ENCODE measurements around the gene NANS.
"Not testable (repeated sequence)": the region's sequence is repeated elsewhere in the genome, so short reads cannot be mapped to it uniquely, and the experiment has no call there.

Gene NANS

DNA sequence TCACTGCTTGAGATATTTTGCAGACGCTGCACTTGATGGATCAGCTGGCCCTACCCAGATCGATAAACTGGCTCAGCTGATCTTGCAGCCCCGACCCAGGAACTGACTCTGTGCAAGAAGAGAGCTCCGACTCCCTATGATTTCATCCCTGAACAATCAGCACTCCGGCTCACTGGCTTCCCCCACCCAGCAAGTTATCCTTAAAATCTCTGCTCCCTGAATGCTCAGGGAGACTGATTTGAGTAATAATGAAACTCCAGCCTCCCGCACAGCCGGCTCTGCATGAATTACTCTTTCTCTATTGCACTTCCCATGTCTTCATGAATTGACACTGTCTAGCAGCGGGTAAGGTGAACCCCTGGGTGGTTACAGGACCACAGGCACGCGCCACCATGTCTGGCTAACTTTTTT is 16.9 kb upstream of the NANS start:
- DNase-seq = no peak

DNA sequence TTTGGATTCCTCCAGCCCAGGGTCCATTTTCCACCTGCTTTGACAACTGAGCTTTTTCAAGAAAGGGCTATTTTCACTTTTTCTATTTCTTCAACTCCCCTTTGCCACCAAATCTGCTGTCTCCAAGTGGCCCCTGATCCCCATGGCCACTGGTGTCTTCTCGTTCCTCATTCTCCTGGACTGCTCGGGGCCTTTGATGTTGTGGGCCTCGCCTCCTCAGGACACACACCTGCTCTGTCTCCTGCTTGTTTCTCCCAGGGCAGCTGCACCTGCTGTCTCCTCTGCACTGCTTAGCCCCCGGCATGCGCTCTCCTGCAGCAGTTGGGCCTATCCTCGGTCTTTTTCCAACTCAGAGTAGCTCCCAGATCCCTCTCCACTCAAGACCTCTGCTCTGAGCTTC is 16.3 kb upstream of the NANS start:
- DNase-seq = no peak

DNA sequence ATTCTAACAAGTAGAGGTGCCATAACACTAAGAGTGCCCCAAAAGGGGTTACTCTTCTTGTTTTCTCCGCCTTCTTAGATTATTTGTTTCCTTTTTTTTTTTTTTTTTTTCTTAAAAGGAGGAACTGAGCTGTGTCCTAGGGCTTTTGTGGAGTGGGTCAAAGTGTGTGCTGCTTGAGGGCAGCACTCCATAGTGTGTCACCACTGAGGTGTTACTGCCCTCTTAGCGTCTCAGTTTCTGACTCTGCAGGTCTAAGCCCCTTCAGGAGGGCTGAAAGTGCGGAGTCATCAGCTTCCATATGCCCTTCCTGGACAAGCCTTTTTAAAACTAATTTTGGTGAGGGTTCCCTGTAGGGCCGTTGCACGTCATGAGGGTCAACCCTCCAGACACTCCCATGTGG is 12.6 kb upstream of the NANS start:
- DNase-seq = no peak

DNA sequence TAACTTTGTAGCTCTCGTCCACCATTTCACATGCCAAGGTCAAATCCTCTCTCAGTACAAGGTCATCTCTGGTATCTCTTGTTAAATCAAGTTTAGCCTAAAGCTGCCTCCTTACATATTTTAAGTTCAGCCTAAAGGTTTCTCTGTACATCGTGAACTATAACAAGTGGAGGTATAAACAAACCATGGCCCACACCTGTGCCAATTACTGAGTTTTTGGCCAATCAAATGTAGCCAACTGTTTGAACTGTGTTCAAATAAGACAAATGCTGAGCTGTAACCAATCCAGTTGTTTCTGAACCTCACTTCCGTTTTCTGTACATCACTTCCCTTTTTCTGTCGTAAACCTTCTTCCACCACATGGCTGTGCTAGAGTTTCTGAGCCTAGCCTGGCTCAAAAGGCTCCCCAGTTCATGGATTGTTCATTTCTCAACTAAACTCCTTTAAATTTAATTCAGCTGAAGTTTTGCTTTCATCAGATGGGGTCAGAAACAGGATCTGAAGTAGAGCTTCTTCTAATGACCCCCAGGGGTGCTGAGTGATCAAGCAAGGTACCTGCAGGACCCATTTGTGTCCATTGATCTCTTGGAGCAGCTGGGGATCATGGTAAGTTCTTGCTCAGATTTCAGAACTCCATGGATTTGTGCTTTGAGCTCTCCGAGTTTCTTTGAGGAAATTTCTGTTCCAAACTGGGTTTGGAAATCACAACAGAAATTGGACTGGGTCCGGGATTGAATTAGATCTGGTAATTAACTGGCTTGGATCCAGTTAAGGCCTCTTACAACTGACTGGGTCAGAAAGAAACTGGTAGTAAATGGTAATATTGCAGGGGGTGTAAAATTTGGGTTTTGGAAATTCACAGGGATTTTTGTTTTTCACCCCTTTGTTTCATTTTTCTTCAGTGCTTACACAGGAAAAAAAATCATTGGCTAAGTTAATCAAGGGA is 11.0 kb upstream of the NANS start:
- no peak for DNase-seq

DNA sequence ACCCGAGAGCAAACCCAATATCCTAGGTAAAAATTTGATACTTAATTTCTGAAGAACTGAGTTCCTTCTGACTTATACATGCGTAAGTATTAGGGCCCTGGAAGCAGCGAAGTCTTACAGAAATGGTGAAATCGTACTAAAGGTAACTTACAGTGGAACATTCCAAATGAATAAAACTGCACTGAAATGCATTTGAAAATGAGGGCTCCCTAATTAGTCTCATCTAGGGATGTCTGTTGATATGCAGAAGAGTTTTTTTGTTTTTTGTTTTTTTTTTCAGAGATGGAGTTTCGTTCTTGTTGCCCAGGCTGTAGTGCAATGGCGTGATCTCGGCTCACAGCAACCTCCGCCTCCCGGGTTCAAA is 10.4 kb upstream of the NANS start:
- no peak for DNase-seq

DNA sequence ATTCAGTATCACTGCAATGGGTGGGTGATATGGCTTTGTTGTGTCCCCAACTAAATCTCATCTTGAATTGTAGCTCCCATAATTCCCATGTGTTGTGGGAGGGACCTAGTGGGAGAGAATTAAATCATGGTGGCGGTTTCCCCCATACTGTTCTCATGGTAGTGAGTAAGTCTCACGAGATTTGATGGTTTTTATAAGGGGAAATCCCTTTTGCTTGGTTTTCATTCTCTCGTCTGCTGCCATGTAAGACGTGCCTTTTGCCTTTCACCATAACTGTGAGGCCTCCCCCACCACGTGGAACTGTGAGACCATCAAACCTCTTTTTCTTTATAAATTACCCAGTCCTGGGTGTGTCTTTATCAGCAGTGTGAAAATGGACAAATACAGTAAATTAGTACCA is 9.5 kb upstream of the NANS start:
- no peak for DNase-seq

DNA sequence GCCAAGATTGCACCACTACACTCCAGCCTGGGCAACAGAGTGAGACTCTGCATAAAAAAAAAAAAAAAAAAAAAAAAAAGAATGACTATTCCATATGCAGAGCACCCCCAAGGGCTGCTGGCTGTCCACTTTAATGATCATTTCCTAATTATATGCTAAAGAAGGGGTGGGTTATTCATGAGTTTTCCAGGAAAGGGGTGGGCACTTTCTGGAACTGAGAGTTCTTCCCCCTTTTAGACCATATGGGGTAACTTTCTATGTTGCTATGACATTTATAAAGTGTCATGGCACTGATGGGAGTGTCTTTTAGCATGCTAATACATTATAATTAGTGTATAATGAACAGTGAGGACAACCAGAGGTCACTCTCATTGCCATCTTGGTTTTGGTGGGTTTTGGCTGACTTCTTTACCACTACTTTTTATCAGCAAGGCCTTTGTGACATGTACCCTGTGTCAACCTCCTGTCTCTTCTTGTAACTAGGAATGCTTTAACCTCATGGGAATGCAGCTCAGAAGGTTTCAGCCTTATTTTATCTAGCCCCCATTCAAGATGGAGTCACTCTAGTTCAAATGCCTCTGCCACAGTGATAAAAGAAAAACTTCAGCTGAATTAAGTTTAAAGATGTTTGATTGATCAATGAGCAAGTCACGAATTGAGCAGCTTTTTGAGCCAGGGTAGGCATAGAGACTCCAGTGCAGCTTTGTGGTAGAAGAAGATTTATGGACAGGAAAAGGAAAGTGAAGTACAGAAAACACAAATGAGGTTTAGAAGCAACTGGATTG is 7.1 kb upstream of the NANS start:
- no peak for DNase-seq

DNA sequence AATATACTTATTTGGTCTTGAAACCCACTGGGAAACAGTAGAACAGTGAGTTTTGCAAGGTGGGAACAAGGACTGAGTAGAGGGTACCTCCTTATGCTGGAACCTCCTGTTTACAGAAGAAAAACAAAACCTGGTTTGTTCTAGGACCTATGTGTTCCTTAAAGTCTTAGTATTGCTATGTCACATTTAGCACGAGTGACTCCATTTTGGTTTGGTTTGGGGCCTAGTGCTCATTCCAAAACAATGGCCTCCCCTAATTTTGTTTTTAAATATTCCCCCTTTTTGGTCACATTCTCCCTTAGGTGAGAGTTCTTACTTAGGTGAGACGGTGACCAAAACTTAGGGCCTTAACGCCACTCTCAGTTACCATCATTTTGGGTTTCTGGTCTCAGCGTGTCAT is 6.2 kb upstream of the NANS start:
- no peak for DNase-seq

DNA sequence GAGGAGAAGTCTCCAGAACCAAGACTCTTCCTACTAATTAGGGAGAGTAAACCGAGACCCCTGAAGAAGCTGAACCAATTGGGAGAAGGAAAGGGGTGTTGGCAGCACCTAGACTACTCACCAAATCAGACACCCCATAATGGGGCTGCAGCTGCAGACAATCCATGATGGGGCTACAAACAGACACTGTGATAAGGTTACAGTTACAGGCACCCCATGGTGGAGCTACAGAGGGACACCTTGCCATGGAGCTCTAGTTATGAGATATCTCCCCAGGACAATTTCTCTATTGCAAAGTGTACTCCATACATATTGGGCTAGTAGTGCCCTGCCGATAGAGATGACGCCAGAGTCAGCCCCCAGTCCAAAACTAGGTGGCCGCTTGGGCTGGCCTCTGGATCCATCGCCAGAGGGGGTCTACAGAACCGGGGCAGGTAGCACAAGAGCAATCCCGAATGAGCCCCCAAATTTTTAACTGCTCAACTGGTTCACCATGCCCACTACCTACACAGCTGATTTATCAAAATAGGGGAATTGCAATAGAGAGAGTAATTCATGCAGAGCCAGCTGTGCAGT is 2.1 kb upstream of the NANS start:
- DNase-seq = no peak

DNA sequence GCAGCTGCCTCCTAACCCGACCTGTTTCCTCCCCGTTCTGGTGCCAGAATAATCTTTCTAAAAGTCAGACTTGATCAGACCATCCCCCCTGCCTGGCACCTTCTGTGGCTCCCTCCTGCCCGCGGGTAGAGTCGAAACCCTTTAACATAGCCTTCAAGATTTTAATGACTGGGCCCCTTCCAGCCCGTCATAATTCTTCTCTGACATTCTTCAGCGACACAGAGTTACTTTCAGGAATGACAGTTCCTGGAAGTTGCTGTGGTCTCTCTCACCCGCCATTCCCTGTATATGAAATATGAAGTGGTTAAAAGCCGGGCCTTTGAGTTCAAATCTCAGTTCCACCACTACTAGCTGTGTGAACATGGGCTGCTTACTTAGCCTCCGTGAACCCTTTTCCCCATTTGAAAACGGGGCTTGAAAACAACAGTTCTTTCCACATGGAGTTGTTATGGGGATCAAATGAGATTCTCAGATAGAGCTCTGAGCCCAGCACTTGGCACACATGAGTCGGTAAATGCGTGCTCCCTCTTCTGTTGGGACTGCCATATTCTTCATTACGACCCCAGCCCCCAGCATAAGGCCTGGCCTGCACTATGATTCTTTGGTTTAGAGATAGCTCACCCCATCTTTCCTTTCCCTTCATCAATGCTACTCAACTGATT is 737 bp downstream of the NANS start:
- no peak for DNase-seq

DNA sequence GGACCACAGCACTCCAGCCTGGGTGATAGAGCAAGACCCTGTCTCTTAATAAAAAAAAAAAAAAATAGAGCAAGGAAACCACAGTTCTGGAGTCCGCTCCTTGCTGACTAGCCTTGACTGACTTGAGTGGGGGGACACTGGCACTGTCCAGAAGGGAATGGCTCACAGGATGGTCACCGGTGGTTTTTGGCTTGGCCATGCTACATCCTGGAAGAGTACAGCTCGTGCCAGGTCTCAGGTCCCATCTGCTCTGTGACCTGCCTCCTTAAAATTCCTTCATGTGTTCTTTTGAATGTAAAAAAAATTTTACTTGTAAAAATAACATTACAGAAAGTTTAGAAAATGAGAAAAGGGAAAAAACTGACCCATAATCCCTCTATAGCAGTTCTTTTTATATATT is 5.6 kb downstream of the NANS start:
- DNase-seq = no peak

DNA sequence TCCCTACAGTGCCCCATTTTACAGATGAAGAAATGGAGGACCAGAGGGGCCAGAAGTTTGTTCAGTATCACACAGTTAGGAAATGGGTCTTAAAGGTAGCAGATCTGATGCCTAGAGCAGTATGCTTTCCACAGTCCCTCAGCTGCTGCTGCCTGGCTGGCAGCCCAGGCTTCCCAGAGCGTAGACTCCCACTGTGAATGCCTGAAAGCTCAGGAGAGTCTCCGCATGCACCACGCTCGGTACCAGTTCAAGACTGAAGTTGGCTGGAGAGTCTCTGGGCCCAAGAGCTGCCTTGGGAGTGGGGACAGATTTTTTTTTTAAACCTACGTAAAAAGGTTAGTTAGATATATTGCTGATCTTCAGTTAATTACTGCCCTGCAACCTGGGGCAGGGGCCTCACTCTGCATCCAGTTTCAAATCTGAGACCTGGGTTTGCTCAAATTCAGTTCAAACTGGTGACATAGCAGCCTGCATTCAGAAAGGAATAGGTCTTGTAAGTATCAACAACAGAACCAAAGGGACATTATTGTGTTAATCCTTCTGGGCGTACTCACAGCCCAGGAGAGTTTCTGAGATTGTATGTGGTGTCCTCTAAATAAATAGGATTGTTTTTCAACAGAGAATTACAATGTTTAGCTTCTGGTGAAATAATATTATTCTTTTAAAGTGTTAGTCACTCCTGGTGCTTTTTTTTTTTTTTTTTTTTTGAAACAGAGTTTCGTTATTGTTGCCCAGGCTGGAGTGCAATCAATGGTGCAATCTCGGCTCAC is 8.3 kb downstream of the NANS start:
- DNase-seq = no peak

DNA sequence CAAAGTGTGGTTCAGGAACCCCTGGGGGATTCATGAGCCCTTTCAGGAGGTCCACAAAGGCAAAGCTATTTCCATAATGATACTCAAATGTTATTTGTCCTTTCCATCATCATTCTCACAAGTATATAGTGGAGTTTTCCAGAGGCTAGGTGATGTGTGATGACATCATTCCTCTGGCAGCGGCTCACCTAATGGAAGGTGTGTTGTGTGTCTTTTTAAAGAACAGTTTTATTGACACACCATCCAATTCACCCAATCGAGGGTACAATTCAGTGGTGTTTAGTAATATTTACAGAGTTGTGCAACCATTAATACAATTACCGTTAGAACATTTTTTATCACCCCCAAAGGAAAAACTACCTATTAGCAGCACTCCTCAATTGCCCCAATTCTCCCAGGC is 9.7 kb downstream of the NANS start:
- peak; percentile 78 for DNase-seq

DNA sequence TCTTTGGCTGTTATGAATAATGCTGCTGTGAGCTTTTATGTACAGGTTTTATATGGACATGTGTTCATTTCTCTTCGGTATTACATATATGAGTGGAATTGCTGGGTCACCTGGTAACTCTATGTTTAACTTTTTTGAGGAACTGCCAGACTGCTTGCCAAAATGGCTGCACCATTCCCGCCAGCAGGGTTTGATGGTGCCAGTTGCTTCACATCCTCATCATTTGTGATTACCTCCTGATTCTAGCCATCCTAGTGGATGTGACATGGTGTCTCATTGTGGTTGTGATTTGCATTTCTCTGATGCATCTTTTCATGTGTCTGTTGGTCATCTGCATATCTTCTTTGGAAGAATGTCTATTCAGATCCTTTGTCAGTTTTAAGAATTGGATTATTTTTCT is 10.7 kb downstream of the NANS start:
- DNase-seq = no peak

DNA sequence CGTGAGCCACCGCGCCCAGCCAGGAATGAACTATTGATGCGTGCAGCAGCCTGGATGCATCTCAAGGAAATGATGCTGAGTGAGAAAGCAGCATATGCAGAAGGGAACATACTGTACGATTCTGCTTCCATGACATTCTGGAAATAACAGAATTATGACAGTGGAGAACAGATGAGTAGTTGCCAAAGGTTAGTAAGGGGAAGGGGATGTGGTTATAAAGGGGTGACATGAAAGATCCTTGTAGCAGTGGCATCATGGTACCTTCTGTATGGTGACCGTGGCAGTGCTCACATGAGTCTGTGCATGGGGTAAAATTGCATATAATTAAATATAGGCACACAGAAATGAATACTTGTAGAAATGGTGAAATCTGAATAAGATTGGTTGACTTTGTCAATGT is 13.0 kb downstream of the NANS start:
- DNase-seq = no peak

DNA sequence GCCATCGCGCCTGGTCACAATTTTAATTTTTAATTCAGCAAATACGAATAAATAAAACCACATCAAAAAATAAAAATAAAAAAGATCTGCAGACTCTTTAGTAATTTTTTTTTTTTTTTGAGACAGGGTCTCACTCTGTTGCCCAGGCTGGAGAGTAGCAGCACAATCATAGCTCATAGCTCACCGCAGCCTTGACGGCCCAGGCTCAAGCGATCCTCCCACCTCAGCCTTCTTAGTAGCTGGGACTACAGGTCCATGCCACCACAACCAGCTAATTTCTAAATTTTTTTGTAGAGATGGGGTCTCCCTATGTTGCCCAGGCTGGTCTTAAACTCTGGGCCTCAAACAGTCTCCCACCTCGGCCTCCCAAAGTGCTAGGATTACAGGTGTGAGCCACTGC is 14.2 kb downstream of the NANS start:
- no peak for DNase-seq

DNA sequence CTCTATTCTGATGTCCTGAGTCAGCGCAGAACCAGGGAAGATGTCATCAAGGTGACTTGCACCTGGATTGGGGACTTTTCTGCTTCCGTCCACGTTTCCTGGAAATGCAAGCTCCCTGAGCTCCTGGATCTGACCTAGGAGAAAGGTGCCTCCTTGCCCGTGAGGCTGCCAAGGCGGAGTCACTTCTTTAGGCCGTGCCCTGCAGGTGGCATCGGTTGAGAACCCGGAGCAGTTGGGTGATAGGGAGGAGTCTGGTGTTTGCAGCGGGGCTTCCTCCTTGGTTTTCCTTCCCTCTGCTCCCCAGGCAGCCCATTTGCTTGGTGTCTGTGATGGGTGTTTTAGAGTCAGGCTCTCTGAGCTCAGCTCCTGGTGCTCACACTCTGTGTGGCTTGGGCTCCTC is 15.2 kb downstream of the NANS start:
- DNase-seq = no peak

DNA sequence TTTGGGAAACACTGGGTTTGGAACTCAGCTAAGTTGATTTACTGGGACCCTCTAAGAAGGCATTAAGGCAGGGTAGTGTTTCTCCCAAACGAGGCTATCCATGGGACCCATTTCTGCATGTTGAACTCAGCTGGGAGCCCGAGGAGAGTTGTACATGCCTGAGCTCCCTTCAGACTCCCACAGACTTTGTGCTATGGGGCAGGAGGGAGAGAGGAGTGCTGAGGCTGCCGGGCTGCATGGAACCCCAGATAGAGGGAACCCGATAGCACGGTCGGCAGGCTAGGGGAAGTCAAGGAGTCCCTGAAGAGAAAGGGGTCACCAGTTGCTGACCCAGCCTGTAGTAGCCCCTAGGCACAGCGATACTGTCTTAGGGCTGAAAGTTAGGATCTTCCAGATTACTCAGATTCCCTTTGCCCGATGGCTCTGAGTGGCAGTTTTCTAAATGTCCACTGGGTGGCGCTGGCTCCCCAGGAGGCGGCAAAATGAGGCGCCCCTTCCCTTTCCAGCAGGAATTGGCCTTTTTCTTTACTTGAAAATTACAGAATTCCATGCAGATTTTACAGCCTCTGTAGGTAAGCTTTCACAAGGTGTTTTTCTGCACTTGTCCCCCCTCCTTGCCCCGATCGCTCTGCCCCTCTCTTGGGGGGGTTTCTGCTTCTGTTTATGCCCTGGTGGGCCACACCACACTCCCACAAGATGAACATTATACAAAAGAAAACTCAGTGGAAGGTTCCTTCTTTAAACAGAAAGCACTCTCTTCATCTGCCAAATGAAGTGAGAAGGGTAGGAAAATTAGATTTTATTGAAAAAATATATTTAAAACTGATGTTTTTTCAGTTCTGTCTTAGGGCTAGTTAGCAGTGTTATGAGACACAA is 17.8 kb downstream of the NANS start:
- DNase-seq = peak; percentile 14

DNA sequence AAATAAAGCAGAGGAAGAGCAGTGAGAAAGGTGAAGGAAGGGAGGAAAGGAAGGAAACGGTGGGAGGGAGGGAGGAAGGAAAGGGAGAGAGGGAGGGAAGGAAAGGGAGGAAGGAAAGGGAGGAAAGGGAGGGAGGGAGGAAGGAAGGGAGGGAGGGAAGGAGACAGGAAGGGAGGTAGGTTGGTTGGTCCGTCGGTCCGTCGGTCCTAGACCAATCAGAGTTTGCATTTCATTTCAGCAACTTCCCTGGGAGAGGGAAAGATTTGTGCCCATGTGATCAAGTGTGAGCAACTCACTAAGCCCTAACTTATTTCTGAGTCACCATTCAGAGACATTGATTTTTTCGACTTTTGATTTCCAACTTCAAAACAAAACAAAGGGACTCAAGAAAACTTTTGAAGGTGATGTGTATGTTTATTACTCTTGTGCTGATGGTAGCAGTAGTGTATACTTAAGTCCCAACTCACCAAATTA is 18.8 kb downstream of the NANS start:
- DNase-seq = no peak

DNA sequence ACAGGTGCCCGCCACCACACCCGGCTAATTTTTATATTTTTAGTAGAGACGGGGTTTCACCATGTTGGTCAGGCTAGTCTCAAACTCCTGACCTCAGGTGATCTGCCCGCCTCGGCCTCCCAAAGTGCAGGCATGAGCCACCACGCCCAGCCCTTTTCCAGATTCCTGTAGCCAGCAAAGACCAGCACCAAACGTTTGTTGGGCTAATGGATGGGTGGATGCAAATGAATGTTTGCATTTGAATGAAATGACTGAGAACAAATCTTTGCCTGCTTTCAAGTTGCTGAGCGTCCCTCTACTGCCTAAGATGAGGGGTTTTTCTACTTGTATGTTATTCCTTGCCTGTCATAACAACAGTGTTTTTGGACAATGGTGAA is 20.0 kb downstream of the NANS start:
- not testable (repeated sequence) for DNase-seq

DNA sequence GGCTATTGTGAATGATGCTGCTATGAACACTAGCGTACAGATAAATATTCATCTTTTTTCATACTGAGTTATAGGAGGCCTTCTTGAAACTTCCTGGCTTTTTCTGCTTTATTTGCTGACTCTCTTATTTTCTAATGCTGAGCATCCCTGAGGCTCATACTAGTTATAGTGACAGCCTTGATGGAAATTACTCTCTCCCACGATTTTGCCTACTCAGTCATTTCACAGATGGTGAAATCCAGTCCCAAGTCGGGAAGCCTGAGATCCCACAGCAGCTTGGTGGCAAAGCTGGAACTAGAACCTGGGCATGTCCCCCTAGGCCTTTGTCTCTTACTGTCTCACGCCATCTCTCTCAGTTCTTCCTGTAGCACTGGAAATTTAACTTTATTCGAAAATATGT is 22.4 kb downstream of the NANS start:
- no peak for DNase-seq

DNA sequence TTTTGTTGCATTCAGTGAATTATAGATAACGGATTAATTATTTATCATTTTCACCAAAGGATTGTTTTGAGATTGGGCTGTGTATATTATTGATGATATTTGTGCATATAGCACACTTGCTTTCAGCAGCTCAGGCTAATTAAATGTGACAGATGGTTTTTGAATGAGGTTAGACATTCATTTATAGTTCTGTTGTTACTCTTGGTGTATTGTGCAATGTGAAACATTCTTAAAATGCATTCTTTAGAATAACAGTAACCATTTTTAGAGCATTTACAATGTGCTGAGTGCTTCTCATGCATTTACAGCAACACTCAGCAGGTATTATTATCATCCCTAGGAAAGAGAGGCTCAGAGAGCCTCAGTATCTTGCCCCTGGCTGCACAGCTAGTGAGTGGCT is 23.8 kb downstream of the NANS start:
- DNase-seq = no peak
